Right lobe of liver (tissue), 6 donors: ENCODE measurements around the gene CAMTA1. TPM values are rescaled to one million over a fixed set of nuclear protein-coding genes. Genes with fewer than 3 reads are reported as not detected.

Experiments
- ATAC-seq, 4 donors: fragments of 200-7000 bp; cut with Tn5 transposase; one replicate each; pipeline ENCODE4 v1.9.1; 2020; ENCODE audit warnings: mild to moderate bottlenecking in 4 of 4, moderate library complexity in 4 of 4
- DNase-seq, 3 donors: peaks; one replicate each; pipeline ENCODE4 v3.0.0-alpha.2; 2020
- H3K27ac ChIP-seq, 3 donors: fragments of 200-600 bp; one replicate each; pipeline ENCODE4 v1.8.0; 2022
- H3K27me3 ChIP-seq, 2 donors: fragments of 200-600 bp; one replicate each; pipeline ENCODE4 v1.8.0; 2022
- H3K36me3 ChIP-seq, 4 donors: fragments of 200-600 bp; sonication (generic) in 1 of 4; one replicate each; pipeline versions ENCODE4 v1.5.1 to v1.8.0; 2017 to 2022; ENCODE audit warnings: control low read depth in 1 of 4
- H3K4me1 ChIP-seq, 4 donors: fragments of 200-600 bp; sonication (generic) in 1 of 4; one replicate each; pipeline versions ENCODE4 v1.5.1 to v1.8.0; 2017 to 2022; ENCODE audit warnings: control low read depth in 1 of 4
- H3K4me3 ChIP-seq, 3 donors: fragments of 200-600 bp; one replicate each; pipeline ENCODE4 v1.8.0; 2022
- H3K9me3 ChIP-seq, 4 donors: fragments of 200-600 bp; sonication (generic) in 1 of 4; one replicate each; pipeline versions ENCODE4 v1.5.1 to v1.8.0; 2017 to 2022; ENCODE audit warnings: control low read depth in 1 of 4
- POLR2A ChIP-seq: fragments of 450-650 bp; IDR thresholded peaks from one replicate; pipeline ENCODE4 v1.6.1; 2017; ENCODE audit warnings: antibody characterized with exemption, mild to moderate bottlenecking
- WGBS: methylation state at CpG from one replicate; pipeline ENCODE4 v1.1.6; 2018; ENCODE audit warnings: low coverage, low lambda C conversion rate; ENCODE audit not compliant: insufficient coverage; ENCODE audit errors: missing lambda C conversion rate; 5-methylcytosine and 5-hydroxymethylcytosine counted together
- intact Hi-C, 2 donors: fragments of 100-400 bp; cut with DNase I; formaldehyde crosslinking; loops; one replicate each; pipeline versions ENCODE4 v1.11.2 to v1.14.1; 2022
- total RNA-seq, 6 experiments: library from RNA; depleted of rRNA in 2 of 6; stranded (reverse); fragments of >200 nt in 2 of 6; fragmentation: NEBNext Ultra II Directional in 3 of 6; extraction: Animal tissue kit (Norgen Biotek cat#: 25700) in 3 of 6; gene quantifications; one replicate each; pipeline versions ENCODE4 v1.1.0 to v1.2.4, GENCODE V29; 2016 to 2023
- TF ChIP-seq, protein P1 (sequence below), 4 donors: fragments of 200-600 bp in 3 of 4; fragments of 450-650 bp in 1 of 4; IDR thresholded peaks; one replicate each; pipeline versions ENCODE4 v1.5.1 to v1.8.0; 2016 to 2022; ENCODE audit warnings: antibody characterized with exemption in 4 of 4, mild to moderate bottlenecking in 2 of 4
- donor health status: DM: no; HTN: yes; CAD: no.
- donor health status: DM: no; HTN: no; CAD: no.
- donor health status: DM: no; HTN: no; CAD: no.
- donor health status: DM: no; HTN: yes; CAD: no.
- donor health status: DM: no; HTN: yes; CAD: no.

The CAMTA1 gene
- total RNA-seq, 6 experiments from 2014 or later, result 32.3 to 49.4 (median 37.2) TPM

DNA sequence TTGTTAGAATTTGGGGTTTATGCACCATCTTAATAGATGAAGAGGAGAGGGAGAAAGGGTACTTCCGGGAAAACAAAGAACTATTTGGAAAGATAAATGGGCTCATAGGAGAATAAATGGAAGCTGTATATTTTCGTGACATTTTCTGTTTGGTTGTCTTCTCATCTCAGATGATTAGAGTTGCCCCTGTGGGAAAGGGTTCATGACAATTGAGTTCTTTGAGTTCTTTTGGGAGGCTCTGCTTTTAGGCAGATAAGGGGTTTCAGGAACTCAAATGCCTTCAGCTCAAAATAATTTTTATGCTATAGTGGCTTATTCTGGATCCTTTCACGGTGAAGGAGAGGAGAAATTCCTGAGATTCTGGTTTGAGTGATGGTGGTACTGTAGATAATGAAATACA lies 63.6 kb downstream of the CAMTA1 start:
- Histone ChIP-seq H3K4me1 (no peaks in the 10 kb centered on the region), H3K9me3 (peaks cover 0 to 4% (median 0%) of the 10 kb centered on the region in 4 donors), H3K4me3 (no peak overlapping the region), H3K36me3 (peaks cover 0 to 2% (median 0%) of the 10 kb centered on the region in 4 donors), H3K27ac (no peak overlapping the region), H3K27me3 (no peaks in the 10 kb centered on the region)
- ATAC-seq (no peak), DNase-seq (no peak)
- intact Hi-C loops, result no loop called here
- TF ChIP-seq, protein P1, sequence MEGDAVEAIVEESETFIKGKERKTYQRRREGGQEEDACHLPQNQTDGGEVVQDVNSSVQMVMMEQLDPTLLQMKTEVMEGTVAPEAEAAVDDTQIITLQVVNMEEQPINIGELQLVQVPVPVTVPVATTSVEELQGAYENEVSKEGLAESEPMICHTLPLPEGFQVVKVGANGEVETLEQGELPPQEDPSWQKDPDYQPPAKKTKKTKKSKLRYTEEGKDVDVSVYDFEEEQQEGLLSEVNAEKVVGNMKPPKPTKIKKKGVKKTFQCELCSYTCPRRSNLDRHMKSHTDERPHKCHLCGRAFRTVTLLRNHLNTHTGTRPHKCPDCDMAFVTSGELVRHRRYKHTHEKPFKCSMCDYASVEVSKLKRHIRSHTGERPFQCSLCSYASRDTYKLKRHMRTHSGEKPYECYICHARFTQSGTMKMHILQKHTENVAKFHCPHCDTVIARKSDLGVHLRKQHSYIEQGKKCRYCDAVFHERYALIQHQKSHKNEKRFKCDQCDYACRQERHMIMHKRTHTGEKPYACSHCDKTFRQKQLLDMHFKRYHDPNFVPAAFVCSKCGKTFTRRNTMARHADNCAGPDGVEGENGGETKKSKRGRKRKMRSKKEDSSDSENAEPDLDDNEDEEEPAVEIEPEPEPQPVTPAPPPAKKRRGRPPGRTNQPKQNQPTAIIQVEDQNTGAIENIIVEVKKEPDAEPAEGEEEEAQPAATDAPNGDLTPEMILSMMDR (IDR thresholded peaks at IDR 0.05), result no peak
- WGBS, result 75% methylated on average over 3 of the region's 3 CpGs

DNA sequence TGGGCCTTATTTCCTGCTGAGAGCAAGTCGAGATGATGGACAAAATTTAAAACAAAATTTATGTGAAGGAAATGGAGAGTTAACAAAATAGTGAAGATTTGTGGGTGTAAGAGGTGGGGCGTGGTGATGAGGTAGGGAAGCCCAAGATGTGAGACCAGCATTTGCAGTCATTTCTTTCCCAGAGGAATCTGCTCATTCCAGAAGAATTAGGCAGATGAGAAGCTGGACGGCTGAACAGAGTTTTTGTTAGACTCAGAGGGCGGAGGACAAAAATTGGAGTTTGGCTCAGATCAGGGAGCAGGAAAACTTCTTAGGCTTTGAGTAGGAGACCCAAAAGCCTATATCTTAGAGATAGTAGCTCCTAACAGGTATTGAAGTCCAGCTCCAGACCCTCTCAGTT lies 65.3 kb downstream of the CAMTA1 start:
- no peaks in the 10 kb centered on the region for H3K4me1 ChIP-seq
- 95% methylated on average over 4 of the region's 4 CpGs for WGBS

DNA sequence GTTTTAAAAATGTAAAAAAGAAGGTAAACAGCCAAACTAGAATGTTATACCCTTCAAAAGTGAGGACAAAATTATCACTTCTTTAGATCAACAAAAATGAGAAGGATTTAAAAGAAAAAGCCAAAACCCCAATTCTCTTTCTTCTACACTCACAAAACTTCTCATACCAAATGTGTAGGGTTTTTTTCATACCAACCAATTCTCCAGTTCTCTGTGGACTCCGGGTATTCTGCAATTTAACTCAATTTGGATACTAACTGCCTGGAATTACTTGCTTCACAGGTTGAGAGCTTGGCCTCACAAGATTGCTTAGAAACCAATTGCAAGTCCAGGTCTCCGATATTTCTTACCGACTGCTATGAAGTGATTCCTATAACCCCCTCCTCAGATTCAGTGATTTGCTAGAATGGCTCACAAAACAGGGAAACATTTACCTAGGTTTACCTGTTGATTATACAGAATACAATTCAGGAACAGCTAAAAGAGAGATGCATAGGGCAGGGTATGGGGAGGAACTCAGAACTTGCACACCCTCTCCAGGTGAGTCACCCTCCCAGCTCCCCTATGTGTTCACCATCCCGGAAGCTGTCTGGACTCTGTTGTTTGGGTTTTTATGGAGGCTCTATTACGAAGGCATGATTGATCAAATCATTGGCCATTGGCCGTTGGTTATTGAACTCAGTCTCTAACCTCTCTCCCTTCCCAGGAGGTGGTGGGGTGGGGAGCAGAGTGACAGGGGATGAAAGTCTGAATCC lies 67.1 kb downstream of the CAMTA1 start:
- Histone ChIP-seq H3K4me3 (no peak overlapping the region), H3K36me3 (peaks cover 0 to 2% (median 0%) of the 10 kb centered on the region in 4 donors), H3K27ac (no peak overlapping the region), H3K9me3 (peaks cover 0 to 4% (median 0%) of the 10 kb centered on the region in 4 donors), H3K4me1 (no peaks in the 10 kb centered on the region), H3K27me3 (no peaks in the 10 kb centered on the region)
- TF ChIP-seq, protein P1 (IDR thresholded peaks at IDR 0.05), result no peak
- TF ChIP-seq POLR2A, result no peak
- intact Hi-C loops, result no loop called here
- no peak for DNase-seq
- ATAC-seq, result no peak
- 98% methylated on average over 6 of the region's 6 CpGs for WGBS

More for the DNA sequence above, 65.3 kb downstream of the CAMTA1 start:
- H3K4me3 ChIP-seq, result no peak overlapping the region
- H3K27me3 ChIP-seq, result no peaks in the 10 kb centered on the region
- DNase-seq (no peak), ATAC-seq (no peak)
- intact Hi-C loops, result no loop called here
- H3K27ac ChIP-seq, result no peak overlapping the region
- peaks cover 0 to 2% (median 0%) of the 10 kb centered on the region in 4 donors for H3K36me3 ChIP-seq
- no peak for TF ChIP-seq POLR2A
- TF ChIP-seq, protein P1 (IDR thresholded peaks at IDR 0.05), result no peak
- H3K9me3 ChIP-seq, result peaks cover 0 to 4% (median 0%) of the 10 kb centered on the region in 4 donors

DNA sequence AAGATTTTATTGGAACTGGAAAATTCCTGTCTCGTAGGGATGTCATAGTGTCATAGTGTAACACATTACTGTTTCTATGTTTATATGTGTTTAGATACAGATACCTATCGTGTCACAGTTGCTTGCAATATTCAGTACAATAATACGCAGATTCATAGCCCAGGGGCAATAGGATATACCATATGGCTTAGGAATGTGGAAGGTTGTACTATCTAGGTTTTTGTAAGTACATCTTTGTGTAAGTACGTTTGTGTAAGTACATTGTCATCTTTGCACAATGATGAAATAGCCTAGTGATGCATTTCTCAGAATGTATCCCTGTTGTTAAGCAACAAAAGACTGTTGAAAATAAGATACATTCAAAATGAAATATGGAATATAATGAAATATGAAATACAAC lies 68.9 kb downstream of the CAMTA1 start:
- Histone ChIP-seq H3K27ac (no peak overlapping the region), H3K27me3 (no peaks in the 10 kb centered on the region), H3K36me3 (peaks cover 0 to 2% (median 0%) of the 10 kb centered on the region in 4 donors), H3K9me3 (peaks cover 0 to 4% (median 0%) of the 10 kb centered on the region in 4 donors), H3K4me1 (no peaks in the 10 kb centered on the region), H3K4me3 (no peak overlapping the region)
- DNase-seq (no peak), ATAC-seq (no peak)
- 98% methylated on average over 4 of the region's 4 CpGs for WGBS
- intact Hi-C loops, result no loop called here
- TF ChIP-seq POLR2A, result no peak
- TF ChIP-seq, protein P1 (IDR thresholded peaks at IDR 0.05), result no peak
